Suppressor macrophage treated with lipopolysaccharide for 1 hour (primary cell): ENCODE data around the gene ARHGEF39.
"Not testable (repeated sequence)": the region's sequence is repeated elsewhere in the genome, so short reads cannot be mapped to it uniquely, and the experiment has no call there.

ENCODE experiments used
- DNase-seq, 3 donors: peaks; one replicate each; pipeline ENCODE4 v3.0.0-alpha.2; 2020 to 2022

ARHGEF39 gene

DNA sequence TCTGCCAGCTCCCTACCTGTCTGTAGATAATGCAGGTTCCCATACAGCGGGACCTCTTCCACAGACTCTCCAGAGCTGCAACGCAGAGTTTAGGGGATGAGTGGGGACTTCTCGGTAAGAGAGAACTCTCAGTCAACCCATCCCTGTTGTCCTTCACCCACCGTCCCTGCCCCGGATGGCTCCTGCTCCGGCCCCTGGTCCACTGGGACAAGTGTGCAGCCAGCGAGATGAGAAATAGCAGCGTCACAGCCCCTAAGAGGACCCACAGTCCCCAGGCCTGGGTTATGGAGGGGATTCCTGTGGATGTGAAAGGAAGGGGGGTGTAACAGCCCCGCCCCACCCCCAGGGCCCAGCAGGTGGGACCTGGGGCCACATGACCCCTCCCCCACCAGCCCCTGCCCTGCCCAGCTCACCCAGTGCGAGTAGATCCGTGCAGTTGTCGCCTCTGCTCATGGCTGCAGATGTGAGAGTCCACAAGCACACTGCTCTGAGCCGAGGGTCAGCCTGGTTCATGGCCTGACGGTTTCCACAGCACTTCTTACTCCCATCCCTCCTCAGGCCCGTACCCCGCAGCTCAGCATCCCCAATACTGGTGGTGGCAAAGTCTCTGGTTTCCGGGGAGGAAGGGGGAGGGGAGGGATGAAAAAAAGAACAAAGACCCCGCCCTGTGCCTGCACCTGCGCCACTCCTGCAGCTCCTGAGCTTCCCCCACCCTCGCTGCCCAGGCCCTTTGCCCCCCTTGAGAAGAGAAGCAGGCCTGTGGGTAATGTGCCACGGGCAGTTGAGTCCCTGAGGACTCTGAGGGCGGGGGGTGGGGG is 14.4 kb downstream of the ARHGEF39 start, which contains the start of gene SIT1:
Gene SIT1 (minus strand): TSS at position 591 of the 818 bp plus-strand sequence. CDS start 78 bp downstream, at position 513.
- DNase-seq = no peak

DNA sequence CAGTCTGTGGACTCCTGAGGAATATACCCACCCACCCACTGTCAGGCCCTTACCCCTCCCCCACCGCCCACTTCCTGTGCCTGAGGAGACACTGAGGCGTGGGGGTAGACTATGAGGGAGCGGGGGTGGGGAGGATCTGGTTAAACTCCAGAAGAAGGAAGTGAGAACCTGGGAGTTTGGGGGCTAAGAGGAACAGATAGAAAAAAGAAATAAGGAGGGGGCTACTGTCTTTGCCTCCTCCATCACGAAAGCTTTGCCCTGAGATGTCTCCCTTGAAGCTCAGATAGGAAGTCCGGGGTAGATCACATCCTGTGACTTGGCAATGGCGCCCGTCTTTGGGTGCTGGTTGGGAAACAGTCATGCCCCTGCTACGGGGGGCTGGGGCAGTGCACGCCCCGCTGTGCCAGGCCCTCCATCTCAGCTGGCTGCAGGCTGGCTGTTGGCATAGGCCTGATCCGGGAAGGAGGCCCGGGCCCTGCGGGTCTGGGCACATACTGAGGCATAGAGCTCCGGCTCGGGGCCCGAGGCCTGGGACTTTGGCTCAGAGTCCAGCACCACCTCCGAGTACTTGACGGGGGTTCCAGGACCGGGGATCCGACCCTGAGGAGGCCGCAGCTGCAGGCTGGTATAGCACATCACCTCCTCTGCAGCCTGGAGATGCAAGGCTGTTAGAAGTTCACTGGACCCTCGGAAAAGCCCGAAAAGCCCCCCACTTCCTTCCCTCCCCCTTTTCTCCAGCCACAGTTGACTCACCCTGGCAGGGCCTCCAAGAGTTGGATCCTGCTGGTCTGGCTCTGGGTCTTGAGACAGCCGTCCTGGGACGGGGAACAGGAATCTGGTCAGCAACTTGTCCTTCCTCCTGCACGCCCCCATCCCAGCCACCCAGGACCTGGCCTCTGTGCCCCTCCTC is 15.3 kb downstream of the ARHGEF39 start:
- peak; percentile 61 to 78 (median 68) for DNase-seq

DNA sequence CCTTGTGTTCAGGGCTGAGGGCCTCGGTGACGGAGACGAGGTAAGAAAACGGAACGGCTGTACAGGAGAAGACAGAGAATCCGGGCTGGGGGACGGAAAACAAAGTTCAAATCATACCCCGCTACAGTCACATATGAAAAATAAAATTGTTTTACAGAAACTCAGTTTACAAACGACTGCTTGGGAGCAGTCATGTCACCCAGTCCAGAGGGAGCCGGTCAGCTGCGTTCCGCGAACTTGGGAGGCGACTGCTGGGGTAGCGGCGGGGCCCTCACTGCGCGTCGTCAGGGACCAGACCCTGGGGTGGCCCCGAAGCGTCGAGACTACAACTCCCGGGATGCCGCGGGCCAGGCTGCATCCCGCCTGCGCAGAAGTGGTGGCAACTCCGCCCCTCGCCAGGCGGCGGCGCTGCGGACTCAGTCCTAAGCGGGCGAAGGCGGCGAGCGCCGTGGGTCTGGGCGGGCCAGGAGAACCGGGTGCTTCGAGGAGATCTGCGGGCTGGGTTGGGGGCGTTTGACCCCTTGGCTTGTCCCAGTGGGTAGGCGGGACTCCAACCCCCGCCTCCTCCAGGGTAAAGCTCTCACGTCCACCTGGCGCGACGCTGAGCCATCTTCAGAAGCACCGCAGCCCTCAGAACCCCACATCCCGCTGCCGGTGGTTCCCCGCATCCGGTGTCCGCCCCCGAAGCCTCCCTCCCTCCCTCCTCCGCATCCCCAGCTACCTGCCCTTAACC is 18.3 kb downstream of the ARHGEF39 start:
- DNase-seq = peak; percentile 96 to 97 (median 97)

DNA sequence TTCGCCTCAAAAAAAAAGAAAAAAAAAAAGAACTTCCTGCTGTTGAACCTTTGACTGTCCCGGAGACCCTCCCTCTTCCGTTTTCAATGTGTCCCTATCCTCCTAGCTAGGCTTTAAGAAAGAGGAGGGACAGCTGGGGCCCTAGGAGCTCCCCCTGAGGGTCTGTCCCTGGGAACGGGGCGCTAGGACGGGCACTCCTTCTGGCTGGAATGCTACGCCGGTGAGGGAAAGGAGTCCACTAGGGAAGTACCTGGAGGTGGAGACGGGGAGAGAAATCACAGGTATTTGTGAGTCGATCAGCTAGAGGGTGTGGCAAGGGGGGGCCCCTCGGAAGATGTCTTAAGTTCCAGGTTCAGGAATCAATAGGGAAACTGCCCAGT is 18.9 kb downstream of the ARHGEF39 start:
- no peak for DNase-seq

DNA sequence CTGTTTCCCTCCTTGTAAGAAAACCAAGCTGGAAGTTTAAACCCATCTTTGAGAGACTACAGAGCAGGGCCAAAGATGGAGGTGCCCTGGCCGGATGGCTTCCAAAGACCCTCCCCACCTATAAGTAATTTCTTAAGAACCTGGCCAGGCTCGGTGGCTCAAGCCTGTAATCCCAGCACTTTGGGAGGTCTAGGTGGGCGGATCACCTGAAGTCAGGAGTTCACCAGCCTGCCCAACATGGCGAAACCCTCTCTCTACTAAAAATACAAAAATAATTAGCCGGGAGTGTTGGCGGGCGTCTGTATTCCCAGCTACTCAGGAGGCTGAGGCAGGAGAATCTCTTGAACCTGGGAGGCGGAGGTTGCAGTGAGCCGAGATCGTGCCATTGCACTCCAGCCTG is 19.3 kb downstream of the ARHGEF39 start:
- not testable (repeated sequence) for DNase-seq

DNA sequence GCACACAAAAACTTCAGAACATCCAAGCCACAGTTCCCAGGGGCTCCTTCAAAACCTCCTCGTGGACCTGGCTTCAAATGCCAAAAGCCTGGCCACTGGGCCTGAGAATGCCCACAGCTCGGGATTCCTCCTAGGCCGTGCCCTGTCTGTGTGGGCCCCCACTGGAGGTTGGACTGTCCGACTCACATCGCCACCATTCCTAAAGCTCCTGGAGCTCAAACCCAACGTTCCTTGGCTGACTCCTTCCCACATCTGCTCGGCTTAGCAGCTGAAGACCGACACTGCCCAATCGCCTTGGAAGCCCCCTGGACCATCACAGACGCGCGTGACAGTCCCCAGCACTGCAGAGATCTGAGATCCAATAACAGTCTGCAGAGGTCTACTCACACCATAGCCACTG is 21.9 kb downstream of the ARHGEF39 start:
- no peak for DNase-seq

DNA sequence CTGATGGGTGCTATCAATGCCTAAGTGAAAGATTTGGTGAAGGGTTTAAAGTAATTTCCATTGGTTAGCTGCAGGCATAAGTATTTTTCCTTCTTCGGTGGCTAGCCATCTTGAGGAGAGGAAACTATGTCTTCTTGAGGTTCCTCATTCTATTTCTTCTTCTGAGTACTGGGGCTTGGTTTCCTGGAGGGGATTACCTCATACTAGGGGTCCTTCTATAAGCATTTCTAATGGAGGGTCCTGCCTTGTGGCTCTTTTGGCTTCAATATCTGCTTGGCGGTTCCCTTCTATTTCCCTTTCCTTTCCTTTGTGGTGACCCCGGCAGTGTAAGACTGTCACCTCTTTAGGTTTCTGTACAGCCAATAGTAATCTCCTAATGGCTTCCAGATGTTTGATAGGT is 23.5 kb downstream of the ARHGEF39 start:
- not testable (repeated sequence) for DNase-seq

DNA sequence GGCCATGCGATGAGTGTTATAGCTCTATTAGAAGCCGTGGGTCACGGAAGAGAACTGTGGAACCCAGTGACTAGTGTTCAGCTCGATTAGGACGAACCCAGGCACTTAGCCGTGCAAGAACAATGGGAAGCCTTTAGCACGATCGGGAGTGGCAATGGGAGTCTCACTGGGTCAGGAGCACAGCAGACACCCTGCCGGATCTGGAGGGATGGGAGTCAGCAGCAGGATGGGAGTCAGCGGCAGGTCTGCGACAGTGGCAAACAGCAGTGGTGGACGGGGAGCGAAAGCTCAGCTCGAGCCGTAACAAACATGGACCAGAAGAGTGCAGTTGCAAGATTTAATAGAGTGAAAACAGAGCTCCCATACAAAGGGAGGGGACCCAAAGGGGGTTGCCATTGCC is 24.6 kb downstream of the ARHGEF39 start:
- not testable (repeated sequence) for DNase-seq

DNA sequence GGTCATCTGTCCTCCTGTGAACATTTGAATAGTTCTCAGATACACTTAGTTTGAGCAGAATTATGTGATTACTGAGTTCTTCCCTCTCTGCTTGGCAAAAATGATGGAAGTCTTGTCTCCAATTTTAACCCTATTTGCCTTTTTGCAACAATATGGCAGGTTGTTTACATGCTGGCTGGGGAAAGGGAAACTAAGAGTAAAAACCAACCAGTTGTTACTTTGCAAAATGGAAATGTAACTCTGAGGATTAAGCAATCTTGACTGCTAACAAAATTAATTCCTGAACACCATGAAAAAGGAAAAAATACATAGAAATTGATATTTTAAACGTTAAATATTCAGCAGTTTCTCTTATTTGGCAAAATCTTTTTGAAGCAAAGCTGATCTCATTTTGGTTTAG is 25.4 kb downstream of the ARHGEF39 start:
- peak in 2 of 3 donors; percentile 27 to 30 for DNase-seq

DNA sequence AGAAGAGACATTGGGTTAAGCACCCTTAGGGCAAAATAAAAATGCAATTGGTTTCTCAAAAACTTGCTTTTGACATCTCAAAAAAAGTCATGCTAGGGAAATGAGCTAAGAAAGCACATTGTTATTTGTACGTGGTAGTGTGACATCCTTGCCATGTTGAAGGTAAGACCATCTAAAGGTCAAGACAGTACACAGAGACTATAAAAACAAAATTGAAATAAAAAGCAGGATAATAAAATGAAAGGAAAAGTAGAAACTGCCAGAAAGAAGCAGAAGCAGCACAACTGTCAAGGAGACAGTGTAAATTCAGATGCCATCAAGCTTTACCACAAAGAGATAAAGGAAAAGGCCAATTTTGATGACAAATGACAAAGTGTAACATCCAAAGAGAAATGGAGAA is 25.8 kb downstream of the ARHGEF39 start:
- DNase-seq = not testable (repeated sequence)

DNA sequence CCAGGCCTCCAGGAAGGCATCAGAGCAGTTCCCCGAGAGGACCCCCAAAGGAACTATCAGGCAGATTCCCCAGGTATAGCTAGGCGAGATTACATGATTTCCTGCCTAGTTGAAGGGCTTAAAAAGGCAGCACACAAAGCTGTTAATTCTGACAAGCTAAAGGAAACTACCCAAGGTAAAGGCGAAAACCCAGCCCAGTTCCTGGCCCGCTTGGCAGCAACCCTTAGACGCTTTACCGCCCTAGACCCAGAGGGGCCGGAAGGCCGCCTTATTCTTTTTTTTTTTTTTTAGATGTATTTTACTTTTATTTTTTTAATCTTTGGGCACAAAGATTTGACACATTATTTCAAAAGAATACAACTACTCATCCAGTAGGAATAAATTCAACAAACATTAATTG is 26.2 kb downstream of the ARHGEF39 start:
- not testable (repeated sequence) for DNase-seq

DNA sequence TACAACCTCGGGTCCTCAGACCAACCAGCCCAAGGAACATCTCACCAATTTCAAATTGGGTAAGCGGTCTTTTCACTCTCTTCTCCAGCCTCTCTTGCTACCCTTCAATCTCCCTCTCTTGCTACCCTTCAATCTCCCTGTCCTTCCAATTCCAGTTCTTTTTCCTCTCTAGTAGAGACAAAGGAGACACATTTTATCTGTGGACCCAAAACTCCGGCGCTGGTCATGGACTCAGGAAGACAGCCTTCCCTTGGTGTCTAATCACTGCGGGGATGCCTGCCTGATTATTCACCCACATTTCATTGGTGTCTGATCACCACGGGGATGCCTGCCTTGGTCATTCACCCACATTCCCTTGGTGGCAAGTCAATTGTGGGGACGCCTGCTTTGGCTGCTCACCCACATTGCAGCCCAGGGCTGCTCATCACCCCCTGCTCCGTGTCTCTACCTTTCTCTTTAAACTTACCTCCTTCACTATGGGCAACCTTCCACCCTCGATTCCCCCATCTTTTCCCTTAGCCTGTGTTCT is 27.5 kb downstream of the ARHGEF39 start:
- not testable (repeated sequence) for DNase-seq

DNA sequence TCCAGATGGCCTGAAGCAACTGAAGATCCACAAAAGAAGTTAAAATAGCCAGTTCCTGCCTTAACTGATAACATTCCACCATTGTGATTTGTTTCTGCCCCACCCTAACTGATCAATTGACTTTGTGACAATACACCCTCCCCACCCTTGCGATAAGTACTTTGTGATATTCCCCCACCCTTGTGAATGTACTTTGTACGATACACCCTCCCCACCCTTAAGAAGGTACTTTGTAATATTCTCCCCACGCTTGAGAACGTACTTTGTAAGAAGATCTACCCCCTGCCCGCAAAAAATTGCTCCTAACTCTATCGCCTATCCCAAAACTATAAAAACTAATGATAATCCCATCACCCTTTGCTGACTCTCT is 28.1 kb downstream of the ARHGEF39 start:
- not testable (repeated sequence) for DNase-seq

DNA sequence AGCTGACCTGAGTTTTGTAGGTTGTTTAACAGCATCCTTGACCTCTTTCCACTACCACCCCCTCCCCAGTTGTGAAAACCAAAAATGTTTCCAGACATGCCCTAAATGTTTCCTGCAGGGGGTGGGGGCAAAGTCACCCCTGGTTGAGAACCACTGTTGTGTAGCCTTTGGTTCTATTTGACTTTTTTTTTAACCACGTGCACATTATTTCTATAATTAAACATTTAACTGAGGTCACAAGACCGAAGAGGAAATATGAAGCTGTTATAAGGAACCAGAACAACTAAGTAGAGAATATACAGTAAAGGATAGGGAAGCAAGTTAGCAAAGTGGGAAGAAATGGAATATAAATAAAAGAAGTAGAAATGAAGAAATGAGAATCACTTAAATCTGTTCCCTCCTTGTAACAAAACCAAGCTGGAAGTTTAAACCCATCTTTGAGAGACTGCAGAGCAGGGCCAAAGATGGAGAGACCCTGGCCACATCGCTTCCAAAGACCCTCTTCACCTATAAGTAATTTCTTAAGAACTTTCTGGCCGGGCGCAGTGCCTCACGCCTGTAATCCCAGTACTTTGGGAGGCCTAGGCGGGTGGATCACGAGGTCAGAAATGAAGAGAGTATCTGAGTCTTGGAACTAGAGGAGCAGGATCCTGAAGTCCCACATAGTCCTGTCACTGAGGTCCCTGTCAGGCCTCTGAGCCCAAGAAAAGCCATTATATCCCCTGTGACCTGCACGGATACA is 28.7 kb downstream of the ARHGEF39 start:
- DNase-seq = peak in 2 of 3 donors; percentile 55 to 63

DNA sequence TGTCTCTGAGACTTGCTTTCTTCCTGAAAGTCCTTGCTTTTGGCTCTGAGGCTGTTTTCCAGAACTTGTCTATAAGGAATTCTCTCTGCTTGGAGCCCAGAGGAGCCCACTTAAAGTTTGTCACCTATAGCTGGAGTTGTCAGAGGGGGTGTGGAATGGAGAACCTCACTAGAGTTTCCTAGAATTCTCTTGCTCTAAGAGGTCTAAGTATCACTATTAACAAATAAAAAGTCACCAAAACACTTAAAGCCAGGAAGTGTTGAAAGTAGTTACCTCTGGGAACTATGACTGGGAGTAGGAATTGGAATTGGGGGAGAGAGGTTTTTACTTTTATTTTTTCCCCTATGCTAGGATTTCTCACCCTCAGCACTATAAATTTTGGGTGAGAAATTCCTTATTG is 29.3 kb downstream of the ARHGEF39 start:
- no peak for DNase-seq

DNA sequence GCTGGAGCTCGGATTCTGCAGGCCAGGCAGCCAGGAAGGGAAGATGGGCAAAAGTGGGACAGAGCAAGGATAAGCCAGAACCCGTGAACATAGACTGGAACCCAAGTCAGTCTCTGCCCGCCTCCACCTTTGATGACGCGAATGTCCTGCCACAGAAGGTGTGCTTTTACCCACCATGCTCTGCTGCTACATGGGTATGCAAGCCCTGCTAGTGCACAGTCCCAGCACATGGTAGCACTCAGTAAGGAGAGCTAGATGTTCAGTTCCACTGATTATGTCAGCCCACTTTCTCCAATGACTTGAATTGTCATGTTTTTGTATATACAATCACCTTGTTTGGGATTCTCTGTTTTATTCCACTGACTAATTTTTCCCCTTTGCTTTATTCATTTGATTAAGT is 35.4 kb downstream of the ARHGEF39 start:
- no peak for DNase-seq

DNA sequence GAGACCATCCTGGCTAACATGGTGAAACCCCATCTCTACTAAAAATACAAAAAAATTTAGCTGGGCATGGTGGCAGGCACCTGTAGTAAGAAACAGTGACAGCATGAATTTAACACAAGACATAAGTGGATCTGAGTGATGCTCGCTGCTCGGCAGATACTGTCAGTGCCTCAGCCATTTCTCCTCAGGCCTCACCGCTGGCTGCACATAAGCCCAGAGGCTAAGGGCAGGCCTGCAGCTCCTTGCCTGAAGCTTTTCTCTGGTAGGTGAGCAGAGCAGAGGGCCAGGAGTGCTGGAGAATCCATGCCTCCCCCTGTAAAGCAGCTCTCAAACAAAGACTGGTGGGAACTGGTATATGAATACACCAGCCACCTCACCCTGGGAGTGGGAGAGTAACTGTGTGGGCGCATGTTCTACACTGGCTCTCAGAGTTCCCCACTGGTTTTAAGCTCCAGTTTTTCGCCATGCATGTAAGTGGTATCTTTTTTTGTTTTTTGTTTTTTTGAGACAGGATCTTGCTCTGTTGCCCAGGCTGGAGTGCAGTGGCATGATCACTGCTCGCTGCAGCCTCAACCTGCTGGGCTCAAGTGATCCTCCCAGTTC is 36.5 kb downstream of the ARHGEF39 start:
- DNase-seq = peak; percentile 45 to 49 (median 47)

DNA sequence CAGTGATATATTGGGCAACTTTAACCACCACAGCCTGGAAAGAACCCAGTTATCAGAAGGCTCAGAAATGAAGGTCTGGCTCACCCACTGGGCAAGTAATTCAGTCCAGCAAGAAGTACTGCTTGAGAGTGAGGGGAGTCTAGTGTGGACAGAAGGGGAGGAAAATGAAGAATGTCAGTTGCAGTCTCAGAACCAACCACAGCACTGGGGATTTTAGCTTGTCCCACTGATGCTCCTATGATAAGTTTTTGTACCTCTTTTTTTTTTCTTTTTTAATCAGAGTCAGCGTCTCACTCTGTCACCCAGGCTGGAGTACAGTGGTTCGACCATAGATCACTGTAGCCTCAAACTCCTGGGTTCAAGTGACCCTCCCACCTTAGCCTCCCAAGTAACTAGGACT is 37.4 kb downstream of the ARHGEF39 start:
- no peak for DNase-seq

DNA sequence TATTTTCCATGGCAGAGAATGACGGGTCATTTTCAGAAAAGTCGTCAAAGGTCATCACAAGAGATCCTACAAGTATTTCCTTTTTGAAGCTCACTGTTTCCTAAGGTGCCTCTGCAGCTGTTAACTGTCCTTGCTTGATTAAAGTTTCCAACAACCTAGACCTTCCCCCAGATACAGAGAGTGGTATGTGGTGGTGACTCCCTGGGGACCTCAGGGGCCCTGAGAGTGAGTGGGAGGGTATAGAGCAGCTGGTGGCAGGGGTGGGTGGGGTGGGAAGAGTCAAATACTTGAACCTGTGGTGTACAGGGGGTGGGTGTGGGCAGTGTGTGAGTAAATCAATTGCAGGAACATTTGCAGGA is 45.2 kb downstream of the ARHGEF39 start:
- DNase-seq = no peak

DNA sequence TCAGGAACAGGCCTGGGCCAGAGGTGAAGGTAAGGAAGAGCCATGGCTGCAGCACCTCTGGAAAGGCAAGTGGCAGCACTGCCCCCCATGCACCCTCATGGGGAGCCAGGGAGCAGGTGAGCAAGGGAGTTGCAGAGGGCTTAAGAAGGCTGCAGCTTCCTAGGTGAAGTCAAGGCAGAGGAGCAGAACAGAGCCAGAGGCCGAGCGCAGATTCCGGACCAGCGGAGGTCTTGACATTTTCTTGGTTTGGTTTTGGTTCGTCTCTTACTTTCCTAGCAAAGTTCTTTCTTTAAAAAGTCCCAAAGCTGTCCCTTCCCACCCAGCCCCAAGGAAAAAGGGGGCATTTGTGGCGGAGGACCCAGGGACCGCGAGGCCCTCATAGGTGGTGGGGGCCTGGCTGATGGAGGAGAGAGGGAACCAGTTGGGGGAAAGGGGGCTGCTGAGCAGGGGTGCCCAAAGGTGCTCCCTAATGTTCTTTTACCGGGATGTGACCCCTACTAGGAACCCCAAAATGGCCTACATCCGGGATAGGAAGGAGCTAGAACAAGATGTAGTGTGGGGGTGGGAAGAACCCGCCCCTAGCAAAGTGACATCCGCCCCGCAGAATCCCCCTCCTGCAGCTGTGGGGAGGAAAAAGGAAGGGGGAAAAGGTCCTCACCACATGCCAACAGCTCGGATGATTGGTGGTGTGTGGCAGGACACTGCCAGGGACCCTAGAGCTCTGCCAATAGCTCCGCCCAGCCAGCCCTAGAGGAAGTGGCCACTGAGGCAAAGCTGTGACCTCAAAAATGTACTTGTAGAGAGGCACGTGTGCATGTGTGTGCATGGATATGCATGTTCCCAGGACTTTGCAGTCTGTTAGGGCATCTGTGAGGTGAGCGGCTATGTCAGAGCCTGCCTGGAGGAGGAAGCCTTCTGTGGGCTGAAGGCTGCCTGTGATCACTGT is 45.9 kb downstream of the ARHGEF39 start:
- DNase-seq = peak; percentile 35 to 64 (median 58)
